HepG2 (cell line): ENCODE measurements around the gene APC2. TPM values are rescaled to one million over a fixed set of nuclear protein-coding genes. Genes with fewer than 3 reads are reported as not detected.
"Not testable (repeated sequence)": the region's sequence is repeated elsewhere in the genome, so short reads cannot be mapped to it uniquely, and the experiment has no call there.

Experiments used
- ATAC-seq: fragments of 200-7000 bp; cut with Tn5 transposase; 3 replicates; pipeline ENCODE4 v1.9.1; 2020; ENCODE audit warnings: mild to moderate bottlenecking, moderate library complexity
- BruUV-seq: library from RNA; stranded (reverse); fragments of 400-500 nt; replicated peaks from 2 replicates; lab custom pipeline; 2021; lab: Mats Ljungman, UMichigan
- CTCF ChIA-PET: fragments of 300-600 bp; formaldehyde crosslinking; extraction: SDS; loops from one replicate; lab custom pipeline; 2021; ENCODE audit warnings: low total read pairs, inconsistent platforms, low intra/inter-chr PET ratio; lab: Yijun Ruan, JAX
- POLR2A ChIA-PET: fragments of 350-600 bp; sonication (Branson Sonifier 250); formaldehyde crosslinking; loops from one replicate; lab custom pipeline; 2020; ENCODE audit warnings: antibody characterized with exemption, inconsistent platforms; lab: Yijun Ruan, JAX
- DNase-seq: peaks from one replicate; pipeline ENCODE4 v3.0.0-alpha.2; 2015; ENCODE audit warnings: low spot score
- FAIRE-seq: peaks from 3 replicates; lab custom pipeline; 2011; peaks lifted over from hg19 to GRCh38; lab: Jason Lieb, UNC
- H2AFZ ChIP-seq: one replicate; pipeline ENCODE4 v1.6.1; 2011; ENCODE audit warnings: low read length, inconsistent platforms
- H3K27ac ChIP-seq: fragments of 300-600 bp; 3 replicates; pipeline ENCODE4 v1.8.0; 2011; ENCODE audit warnings: mixed run types, mild to moderate bottlenecking, mixed read lengths, low read length, inconsistent platforms; ENCODE audit not compliant: insufficient read depth; ENCODE audit errors: extremely low read length
- H3K27me3 ChIP-seq, 2 experiments: fragments of 200-600 bp in 1 of 2; 2 replicates in 1 of 2; 3 replicates in 1 of 2; pipeline versions ENCODE4 v1.6.0 to v1.8.0; 2011; ENCODE audit warnings: low read length in 2 of 2, mild to moderate bottlenecking in 2 of 2, moderate library complexity in 2 of 2, inconsistent platforms in 1 of 2; ENCODE audit not compliant: insufficient read depth in 2 of 2, control insufficient read depth in 1 of 2
- H3K36me3 ChIP-seq, 2 experiments: fragments of 200-600 bp in 1 of 2; replicated peaks in 1 of 2; 2 replicates in 1 of 2; 3 replicates in 1 of 2; pipeline versions ENCODE4 v1.5.1 to v1.8.0; 2011; ENCODE audit warnings: low read length in 2 of 2, inconsistent platforms in 1 of 2; ENCODE audit not compliant: insufficient read depth in 2 of 2, control insufficient read depth in 1 of 2
- H3K4me1 ChIP-seq: 2 replicates; pipeline ENCODE4 v1.5.1; 2012; ENCODE audit warnings: low read length, inconsistent platforms; ENCODE audit not compliant: insufficient read depth
- H3K4me2 ChIP-seq: 2 replicates; pipeline ENCODE4 v1.6.0; 2011; ENCODE audit warnings: low read depth, low read length, inconsistent platforms
- H3K4me3 ChIP-seq, 3 experiments: fragments of 200-600 bp in 1 of 3; sonication (generic), shearing (Covaris generic) in 1 of 3; replicated peaks in 1 of 3; 2 replicates each; pipeline ENCODE4 v1.5.1; 2011 to 2016; ENCODE audit warnings: low read length in 3 of 3, inconsistent platforms in 2 of 3, low read depth in 2 of 3, mild to moderate bottlenecking in 2 of 3, control low read depth in 1 of 3, mixed read lengths in 1 of 3; ENCODE audit not compliant: insufficient read depth in 1 of 3
- H3K79me2 ChIP-seq: one replicate; pipeline ENCODE4 v1.6.1; 2011; ENCODE audit warnings: low read length, inconsistent platforms; ENCODE audit not compliant: insufficient read depth
- H3K9ac ChIP-seq: 2 replicates; pipeline ENCODE4 v1.6.0; 2011; ENCODE audit warnings: mild to moderate bottlenecking, low read depth, low read length, inconsistent platforms; ENCODE audit not compliant: insufficient read depth
- H3K9me3 ChIP-seq: 2 replicates; pipeline ENCODE4 v1.5.1; 2012; ENCODE audit warnings: mild to moderate bottlenecking, low read length
- H4K20me1 ChIP-seq: 2 replicates; pipeline ENCODE4 v1.6.0; 2011; ENCODE audit warnings: inconsistent platforms, mild to moderate bottlenecking, low read length, moderate library complexity; ENCODE audit not compliant: insufficient read depth
- ATF2 ChIP-seq: sonication (generic); formaldehyde crosslinking; IDR thresholded peaks from 2 replicates; pipeline ENCODE4 v1.4.0; 2020; ENCODE audit warnings: missing genetic modification reagents
- HNRNPL ChIP-seq: fragments of 200-400 bp; formaldehyde crosslinking; IDR thresholded peaks from 2 replicates; pipeline ENCODE4 v1.6.1; 2017; ENCODE audit warnings: mild to moderate bottlenecking, low read depth, low read length
- HNRNPLL ChIP-seq: fragments of 200-400 bp; formaldehyde crosslinking; IDR thresholded peaks from 2 replicates; pipeline ENCODE4 v1.6.1; 2017; ENCODE audit warnings: mild to moderate bottlenecking, low read depth, low read length; ENCODE audit not compliant: poor library complexity, severe bottlenecking
- IKZF4 ChIP-seq: sonication (generic); formaldehyde crosslinking; IDR thresholded peaks from 2 replicates; pipeline ENCODE4 v1.5.1; 2020; ENCODE audit warnings: borderline replicate concordance, mild to moderate bottlenecking, low read depth, missing genetic modification reagents; ENCODE audit errors: not compliant biosample characterization
- RBFOX2 ChIP-seq: fragments of 200-400 bp; formaldehyde crosslinking; IDR thresholded peaks from 2 replicates; pipeline ENCODE4 v1.6.1; 2017; ENCODE audit warnings: low read depth, mild to moderate bottlenecking, low read length
- RFX3 ChIP-seq: IDR thresholded peaks from 2 replicates; pipeline ENCODE4 v1.6.1; 2016; ENCODE audit warnings: missing biosample characterization, missing genetic modification reagents
- TAF15 ChIP-seq: fragments of 200-400 bp; formaldehyde crosslinking; IDR thresholded peaks from one replicate; pipeline ENCODE4 v1.6.1; 2018; ENCODE audit warnings: mild to moderate bottlenecking, low read depth, low read length; ENCODE audit not compliant: poor library complexity, severe bottlenecking
- ZFP1 ChIP-seq: IDR thresholded peaks from 2 replicates; pipeline ENCODE4 v1.6.1; 2016
- WGBS: methylation state at CpG from one replicate; pipeline ENCODE4 v1.1.6; 2017; ENCODE audit warnings: low lambda C conversion rate; 5-methylcytosine and 5-hydroxymethylcytosine counted together
- in situ Hi-C: cut with HindIII; loops from 2 replicates; pipeline ENCODE4 v1.10.0; 2017; ENCODE audit warnings: low pct_unique_long_range_greater_than_20kb; ENCODE audit not compliant: extremely low pct_ligation_motif_present
- intact Hi-C: fragments of 100-400 bp; cut with micrococcal nuclease; formaldehyde crosslinking; loops from one replicate; pipeline ENCODE4 v1.10.0; 2022; ENCODE audit not compliant: unreplicated experiment
- polyA plus RNA-seq, 8 experiments: library from polyadenylated mRNA; depleted of rRNA in 3 of 8; stranded (reverse) in 7 of 8; unstranded in 1 of 8; fragments of >200 nt; fragmentation: Illumina TruSeq in 4 of 8; extraction: Trizol in 4 of 8; gene quantifications; 2 replicates each; pipeline versions ENCODE4 v1.2.1 to v1.2.3, GENCODE V29; 2011 to 2016; ENCODE audit warnings: low read depth in 4 of 8, missing spikeins in 1 of 8, mixed read lengths in 1 of 8; ENCODE audit not compliant: insufficient read depth in 1 of 8
- total RNA-seq, 5 experiments: library from RNA; depleted of rRNA; stranded (reverse); fragments of >200 nt; fragmentation: Illumina TruSeq; extraction: Trizol; gene quantifications; 2 replicates each; pipeline ENCODE4 v1.2.3, GENCODE V29; 2016; ENCODE audit warnings: low read depth in 1 of 5

The APC2 gene
- total and polyA plus RNA-seq, 2 of the 13 experiments (the other 11 are each of a cell fraction or from before 2014, with no cell fraction given), result 0.08 to 0.22 TPM

DNA sequence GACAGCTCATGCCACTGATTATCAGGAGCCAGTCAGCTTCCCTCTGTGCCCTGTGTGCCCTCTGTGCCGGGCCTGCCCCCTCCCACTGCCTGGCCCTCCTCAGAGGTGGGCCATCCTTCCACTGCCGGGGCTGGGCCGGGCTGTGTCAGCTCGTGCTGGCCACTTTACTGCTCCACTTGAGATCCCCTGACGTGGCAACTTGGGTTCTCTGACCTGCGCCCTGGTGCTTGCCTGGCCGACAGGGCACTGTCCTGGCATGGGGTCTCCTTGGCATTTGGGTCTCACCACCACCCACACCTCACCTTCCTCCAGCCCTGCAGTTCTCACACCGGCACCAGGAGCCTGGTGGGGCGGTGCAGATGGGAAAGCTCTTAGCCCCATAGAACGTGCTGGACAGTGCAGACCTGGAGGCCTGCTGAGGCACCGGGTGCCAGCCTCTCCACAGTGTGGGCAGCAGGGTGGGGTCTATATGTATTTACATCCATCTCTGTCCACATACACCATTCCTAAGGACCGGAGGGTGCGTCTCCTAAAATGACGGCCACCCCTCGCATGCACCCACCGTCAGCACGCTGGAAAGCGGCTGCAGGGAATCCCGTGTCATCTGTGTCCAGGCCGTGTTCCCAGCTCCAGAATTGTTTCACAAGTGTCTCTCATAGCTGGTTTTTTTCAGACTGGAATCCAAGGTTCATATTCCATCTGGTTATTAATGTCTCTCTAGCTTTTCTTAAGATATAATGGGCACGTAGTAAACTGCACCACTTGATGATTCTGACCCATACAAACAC is 30.8 kb upstream of the APC2 start (continued):
- TF ChIP-seq ATF2 (CRISPR knock-in tag), result no peak
- TF ChIP-seq RFX3 (CRISPR knock-in tag), result no peak
- peak; percentile 56 for TF ChIP-seq TAF15
- 0 out of 2 replicates have a peak, but pooled peaks have one; percentile 27 for TF ChIP-seq HNRNPL
- no peak for TF ChIP-seq ZFP1 (CRISPR knock-in tag)
- TF ChIP-seq IKZF4 (CRISPR knock-in tag), result no peak

DNA sequence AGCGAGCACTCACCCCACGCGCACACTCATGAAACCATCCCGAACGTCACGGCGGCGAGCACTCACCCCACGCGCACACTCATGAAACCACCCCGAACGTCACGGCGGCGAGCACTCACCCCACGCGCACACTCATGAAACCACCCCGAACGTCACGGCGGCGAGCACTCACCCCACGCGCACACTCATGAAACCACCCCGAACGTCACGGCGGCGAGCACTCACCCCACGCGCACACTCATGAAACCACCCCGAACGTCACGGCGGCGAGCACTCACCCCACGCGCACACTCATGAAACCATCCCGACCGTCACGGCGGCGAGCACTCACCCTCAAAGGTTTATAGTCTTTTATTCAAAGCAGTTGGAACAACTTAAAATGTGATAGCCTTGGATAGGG is 29.8 kb upstream of the APC2 start:
- H3K27ac ChIP-seq, ATAC-seq, BruUV-seq, intact Hi-C loops, H3K4me3 ChIP-seq, H3K4me2 ChIP-seq, H3K27me3 ChIP-seq, H2AFZ ChIP-seq, H3K9ac ChIP-seq, CTCF ChIA-PET, in situ Hi-C loops, H3K9me3 ChIP-seq, FAIRE-seq, POLR2A ChIA-PET, DNase-seq: not testable (repeated sequence)
- TF ChIP-seq HNRNPLL (peak; percentile 22), RBFOX2 (peak; percentile 33; the same call in 1 of the 2 replicates)
- Histone ChIP-seq H3K79me2 (peaks cover 64% of the 10 kb centered on the region), H3K36me3 (peaks cover 25 to 67% of the 10 kb centered on the region in 2 experiments), H3K4me1 (peaks cover 65% of the 10 kb centered on the region), H4K20me1 (peaks cover 47% of the 10 kb centered on the region)
- WGBS, result 98% methylated on average over 33 of the region's 43 CpGs
